ENCODE data around the gene MCM3AP. TPM values are rescaled to one million over a fixed set of nuclear protein-coding genes. Genes with fewer than 3 reads are reported as not detected.

MCM3AP gene
- total RNA-seq, 2 experiments from 2014 or later: 109 to 166 TPM

DNA sequence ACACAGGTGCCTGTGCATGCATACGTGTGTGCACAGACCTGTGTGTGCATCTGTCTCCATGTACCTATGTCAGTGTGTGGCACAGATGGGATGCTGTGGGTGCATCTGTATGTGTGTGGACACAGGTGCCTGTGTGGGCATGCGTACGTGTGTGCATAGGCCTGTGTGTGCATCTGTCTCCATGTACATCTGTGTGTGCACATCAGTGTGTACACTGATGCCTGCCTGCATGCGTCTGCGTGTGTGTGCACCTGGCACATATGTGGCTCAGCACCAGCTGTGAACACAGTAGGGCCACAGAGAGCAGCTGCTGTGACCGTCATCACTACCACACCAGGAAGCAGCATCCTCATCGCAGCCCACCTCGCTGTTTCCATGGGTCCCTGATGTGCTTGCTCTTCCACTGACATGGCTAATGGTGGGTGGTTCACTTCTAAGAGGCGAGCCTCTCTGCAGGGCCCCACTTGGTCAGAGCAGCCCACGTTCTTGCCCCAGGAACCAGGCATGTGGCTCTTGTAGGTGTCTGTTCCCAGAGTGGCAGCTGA lies 91.5 kb downstream of the MCM3AP start:
- intact Hi-C loops (cut with micrococcal nuclease; ENCODE audit: unreplicated experiment): no loop called here
- DNase-seq (ENCODE audit: low spot score): no peak
- Histone ChIP-seq H4K20me1 (ENCODE audit: insufficient read depth, low read length) (no peaks in the 10 kb centered on the region), H3K4me1 (ENCODE audit: insufficient read depth, low read length, poor library complexity, severe bottlenecking) (no peaks in the 10 kb centered on the region), H3K27ac (ENCODE audit: low read depth, low read length, poor library complexity, severe bottlenecking) (no peak overlapping the region), H3K9me3 (ENCODE audit: low read length) (no peaks in the 10 kb centered on the region), H3K4me3 (ENCODE audit: low read depth, low read length, poor library complexity, severe bottlenecking) (no peak overlapping the region), H2AFZ (ENCODE audit: low read length) (no peak overlapping the region), H3K4me2 (ENCODE audit: low read length) (no peak overlapping the region), H3K9me2 (ENCODE audit: insufficient read depth, low read length) (no peaks in the 10 kb centered on the region), H3K79me2 (ENCODE audit: insufficient read depth, low read depth, low read length) (no peaks in the 10 kb centered on the region), H3K36me3 (ENCODE audit: insufficient read depth, low read length) (peaks cover 57% of the 10 kb centered on the region)
- TF ChIP-seq, protein P1, sequence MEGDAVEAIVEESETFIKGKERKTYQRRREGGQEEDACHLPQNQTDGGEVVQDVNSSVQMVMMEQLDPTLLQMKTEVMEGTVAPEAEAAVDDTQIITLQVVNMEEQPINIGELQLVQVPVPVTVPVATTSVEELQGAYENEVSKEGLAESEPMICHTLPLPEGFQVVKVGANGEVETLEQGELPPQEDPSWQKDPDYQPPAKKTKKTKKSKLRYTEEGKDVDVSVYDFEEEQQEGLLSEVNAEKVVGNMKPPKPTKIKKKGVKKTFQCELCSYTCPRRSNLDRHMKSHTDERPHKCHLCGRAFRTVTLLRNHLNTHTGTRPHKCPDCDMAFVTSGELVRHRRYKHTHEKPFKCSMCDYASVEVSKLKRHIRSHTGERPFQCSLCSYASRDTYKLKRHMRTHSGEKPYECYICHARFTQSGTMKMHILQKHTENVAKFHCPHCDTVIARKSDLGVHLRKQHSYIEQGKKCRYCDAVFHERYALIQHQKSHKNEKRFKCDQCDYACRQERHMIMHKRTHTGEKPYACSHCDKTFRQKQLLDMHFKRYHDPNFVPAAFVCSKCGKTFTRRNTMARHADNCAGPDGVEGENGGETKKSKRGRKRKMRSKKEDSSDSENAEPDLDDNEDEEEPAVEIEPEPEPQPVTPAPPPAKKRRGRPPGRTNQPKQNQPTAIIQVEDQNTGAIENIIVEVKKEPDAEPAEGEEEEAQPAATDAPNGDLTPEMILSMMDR (conservative IDR thresholded peaks at IDR 0.05; ENCODE audit: low read length): no peak
- no peak for TF ChIP-seq EZH2phosphoT487 (IDR thresholded peaks at IDR 0.05; ENCODE audit: borderline replicate concordance, low read depth, low read length)
- ChIA-PET CTCF (ENCODE audit: unreplicated experiment) (no interaction called here), POLR2A (no interaction called here)
- no TSS peak for BruUV-seq (replicated peaks)

DNA sequence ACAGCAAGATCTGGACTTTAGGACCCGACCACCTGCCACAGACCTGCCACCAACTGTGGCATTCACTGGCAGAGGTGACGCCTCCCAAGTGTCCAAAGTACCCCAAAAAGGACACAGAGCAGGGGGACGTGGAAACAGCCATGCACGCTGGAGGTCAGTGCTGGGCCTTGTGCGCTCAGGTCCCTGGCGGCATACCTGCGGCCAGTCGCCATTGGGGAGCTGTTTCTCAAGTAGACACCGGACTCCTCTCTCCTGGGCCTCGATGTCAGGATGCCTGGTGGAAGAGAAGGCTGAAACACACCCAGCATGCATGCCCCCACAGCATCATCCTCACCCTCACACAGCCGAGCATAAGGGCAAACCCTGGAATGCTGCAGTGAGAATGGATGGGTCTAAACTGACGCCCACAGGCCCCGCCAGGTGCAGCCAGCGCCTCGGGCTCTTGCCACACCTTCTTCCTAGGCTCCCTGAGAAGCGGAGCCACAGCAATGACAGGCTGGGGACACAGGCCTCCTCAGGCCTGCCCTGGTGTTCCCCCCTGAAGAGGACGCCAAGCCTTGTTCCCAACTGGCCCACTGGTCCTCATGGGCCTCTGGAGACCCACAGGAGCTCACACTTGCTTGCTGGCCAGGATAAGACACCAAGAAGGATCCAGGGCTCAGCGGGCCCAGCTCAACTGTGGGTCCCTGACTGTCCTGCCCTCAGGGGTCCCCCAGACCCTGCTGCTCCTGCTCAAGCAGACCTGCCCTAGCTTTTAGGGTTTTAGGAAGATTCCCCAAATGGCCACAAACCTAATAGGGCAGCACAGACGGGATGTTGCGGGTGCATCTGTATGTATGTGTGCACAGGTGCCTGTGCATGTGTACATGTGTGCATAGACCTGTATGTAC lies 93.5 kb downstream of the MCM3AP start:
- CTCF ChIA-PET (ENCODE audit: unreplicated experiment): no interaction called here
- H3K4me1 ChIP-seq (ENCODE audit: insufficient read depth, low read length, poor library complexity, severe bottlenecking): no peaks in the 10 kb centered on the region
- no peak for DNase-seq (ENCODE audit: low spot score)
- no peaks in the 10 kb centered on the region for H3K9me3 ChIP-seq (ENCODE audit: low read length)
- H4K20me1 ChIP-seq (ENCODE audit: insufficient read depth, low read length): no peaks in the 10 kb centered on the region
- H2AFZ ChIP-seq (ENCODE audit: low read length): no peak overlapping the region
- no peak for TF ChIP-seq EZH2phosphoT487 (IDR thresholded peaks at IDR 0.05; ENCODE audit: borderline replicate concordance, low read depth, low read length)
- TF ChIP-seq, protein P1 (conservative IDR thresholded peaks at IDR 0.05; ENCODE audit: low read length): no peak
- no peaks in the 10 kb centered on the region for H3K9me2 ChIP-seq (ENCODE audit: insufficient read depth, low read length)
- H3K36me3 ChIP-seq (ENCODE audit: insufficient read depth, low read length): peaks cover 45% of the 10 kb centered on the region
- POLR2A ChIA-PET: no interaction called here
- H3K4me3 ChIP-seq (ENCODE audit: low read depth, low read length, poor library complexity, severe bottlenecking): no peak overlapping the region
- intact Hi-C loops (cut with micrococcal nuclease; ENCODE audit: unreplicated experiment): no loop called here
- no peak overlapping the region for H3K4me2 ChIP-seq (ENCODE audit: low read length)
- H3K79me2 ChIP-seq (ENCODE audit: insufficient read depth, low read depth, low read length): no peaks in the 10 kb centered on the region
- no TSS peak for BruUV-seq (replicated peaks)
- no peak overlapping the region for H3K27ac ChIP-seq (ENCODE audit: low read depth, low read length, poor library complexity, severe bottlenecking)

DNA sequence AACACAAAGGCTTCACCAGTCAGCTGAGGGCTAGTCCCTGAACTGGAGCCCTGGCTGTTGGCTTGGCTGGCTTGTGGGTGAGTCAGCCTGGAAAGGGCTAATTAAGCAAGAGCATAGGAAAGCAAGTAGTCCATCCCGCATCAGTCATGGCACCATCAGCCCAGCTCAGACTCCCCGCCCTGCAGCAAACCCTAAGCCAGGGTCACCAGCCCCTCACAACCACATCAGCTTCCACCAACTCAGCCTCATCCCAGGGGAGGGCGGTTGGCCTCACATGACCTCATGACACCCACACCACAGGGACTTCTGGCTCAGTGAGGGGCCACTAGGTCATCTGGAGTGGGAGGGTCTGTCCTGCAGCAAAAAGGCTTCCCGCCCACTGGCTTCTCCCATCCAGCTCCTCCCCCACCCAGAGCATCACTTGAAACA lies 94.1 kb downstream of the MCM3AP start:
- TF ChIP-seq, protein P1 (conservative IDR thresholded peaks at IDR 0.05; ENCODE audit: low read length): no peak
- no peak for TF ChIP-seq EZH2phosphoT487 (IDR thresholded peaks at IDR 0.05; ENCODE audit: borderline replicate concordance, low read depth, low read length)
- CTCF ChIA-PET (ENCODE audit: unreplicated experiment): no interaction called here

More for the DNA sequence above, 94.1 kb downstream of the MCM3AP start:
- Histone ChIP-seq H2AFZ (ENCODE audit: low read length) (no peak overlapping the region), H3K9me3 (ENCODE audit: low read length) (no peaks in the 10 kb centered on the region), H3K36me3 (ENCODE audit: insufficient read depth, low read length) (peaks cover 39% of the 10 kb centered on the region), H3K4me1 (ENCODE audit: insufficient read depth, low read length, poor library complexity, severe bottlenecking) (no peaks in the 10 kb centered on the region), H3K79me2 (ENCODE audit: insufficient read depth, low read depth, low read length) (no peaks in the 10 kb centered on the region), H4K20me1 (ENCODE audit: insufficient read depth, low read length) (no peaks in the 10 kb centered on the region), H3K4me3 (ENCODE audit: low read depth, low read length, poor library complexity, severe bottlenecking) (no peak overlapping the region), H3K9me2 (ENCODE audit: insufficient read depth, low read length) (no peaks in the 10 kb centered on the region), H3K27ac (ENCODE audit: low read depth, low read length, poor library complexity, severe bottlenecking) (no peak overlapping the region), H3K4me2 (ENCODE audit: low read length) (no peak overlapping the region)
- BruUV-seq (replicated peaks): no TSS peak
- POLR2A ChIA-PET: no interaction called here
- no peak for DNase-seq (ENCODE audit: low spot score)
- intact Hi-C loops (cut with micrococcal nuclease; ENCODE audit: unreplicated experiment): no loop called here

All from OCI-LY7 (cell line).